HUDEP-2 (cell line): Measurements from ENCODE around the gene TYSND1.
"Not testable (repeated sequence)": the region's sequence is repeated elsewhere in the genome, so short reads cannot be mapped to it uniquely, and the experiment has no call there.

Source experiments
- DNase-seq, 76 experiments: peaks; one replicate each; lab custom pipeline; 2025; ENCODE audit not compliant: unreplicated experiment in 76 of 76; lab: John Stamatoyannopoulos, UW

TYSND1 gene

DNA sequence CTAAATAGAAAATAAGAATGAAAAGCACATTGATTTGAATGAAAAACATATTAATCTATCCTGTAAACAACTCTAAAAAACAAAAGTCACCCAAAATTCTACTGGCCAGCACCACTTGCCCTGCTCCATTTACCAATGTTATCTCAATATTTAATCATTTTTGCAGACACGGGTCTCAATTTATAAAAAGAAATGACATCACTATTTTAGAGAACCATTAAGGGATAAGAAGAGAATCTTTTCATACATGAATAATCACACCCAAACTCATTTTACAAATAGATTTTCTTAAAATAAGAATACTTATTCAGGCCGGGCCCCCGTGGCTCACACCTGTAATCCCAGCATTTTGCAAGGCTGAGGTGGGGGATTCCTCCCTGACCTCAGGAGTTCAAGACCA lies 19.9 kb upstream of the TYSND1 start:
- no peak for DNase-seq

DNA sequence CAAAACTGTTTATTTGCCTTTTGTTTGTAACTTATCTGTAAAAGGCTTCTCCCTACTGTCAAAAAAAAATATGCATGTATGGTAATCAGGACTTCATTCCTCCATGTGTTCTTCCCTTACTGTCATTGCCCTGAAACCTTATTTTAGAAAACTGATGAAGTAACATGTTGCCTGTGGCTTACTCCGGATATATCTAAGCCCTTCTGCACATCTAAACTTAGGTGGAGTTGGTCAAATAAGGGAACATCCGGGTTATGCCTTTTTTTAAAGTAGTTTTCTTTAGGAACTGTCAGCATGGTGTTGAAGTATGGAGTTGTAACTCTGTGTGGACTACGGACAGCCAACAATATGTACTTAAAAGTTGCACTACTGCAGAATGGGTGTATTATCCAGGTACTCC lies 17.7 kb upstream of the TYSND1 start:
- DNase-seq = no peak

DNA sequence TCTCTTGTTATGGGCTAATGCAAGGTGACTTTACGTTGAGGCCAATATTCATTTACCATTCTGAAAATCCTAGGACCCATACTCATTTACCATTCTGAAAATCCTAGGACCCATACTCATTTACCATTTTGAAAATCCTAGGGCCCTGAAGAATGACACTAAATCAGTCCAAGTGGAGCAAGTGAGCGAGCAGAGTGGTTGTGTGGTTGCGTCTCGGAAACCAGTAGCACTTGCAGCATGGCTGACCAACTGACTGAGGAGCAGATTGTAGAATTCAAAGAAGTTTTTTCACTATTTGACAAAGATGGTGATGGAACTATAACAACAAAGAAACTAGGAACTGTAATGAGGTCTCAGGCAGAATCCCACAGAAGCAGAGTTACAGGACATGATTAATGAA lies 16.9 kb upstream of the TYSND1 start:
- no peak for DNase-seq

DNA sequence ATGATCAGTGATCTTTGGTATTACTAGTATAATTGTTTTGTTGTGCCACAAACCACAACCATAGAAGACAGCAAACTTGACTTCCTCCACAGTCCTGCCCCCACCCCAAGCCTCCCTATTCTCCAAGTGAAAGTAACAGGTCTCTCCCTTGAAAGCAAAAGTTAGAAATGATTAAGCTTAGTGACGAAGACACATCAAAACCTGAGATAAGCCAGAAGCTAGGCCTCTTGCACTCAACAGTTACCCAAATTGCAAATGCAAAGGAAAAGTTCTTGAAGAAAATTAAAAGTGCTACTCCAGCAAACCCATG lies 16.3 kb upstream of the TYSND1 start:
- no peak for DNase-seq

DNA sequence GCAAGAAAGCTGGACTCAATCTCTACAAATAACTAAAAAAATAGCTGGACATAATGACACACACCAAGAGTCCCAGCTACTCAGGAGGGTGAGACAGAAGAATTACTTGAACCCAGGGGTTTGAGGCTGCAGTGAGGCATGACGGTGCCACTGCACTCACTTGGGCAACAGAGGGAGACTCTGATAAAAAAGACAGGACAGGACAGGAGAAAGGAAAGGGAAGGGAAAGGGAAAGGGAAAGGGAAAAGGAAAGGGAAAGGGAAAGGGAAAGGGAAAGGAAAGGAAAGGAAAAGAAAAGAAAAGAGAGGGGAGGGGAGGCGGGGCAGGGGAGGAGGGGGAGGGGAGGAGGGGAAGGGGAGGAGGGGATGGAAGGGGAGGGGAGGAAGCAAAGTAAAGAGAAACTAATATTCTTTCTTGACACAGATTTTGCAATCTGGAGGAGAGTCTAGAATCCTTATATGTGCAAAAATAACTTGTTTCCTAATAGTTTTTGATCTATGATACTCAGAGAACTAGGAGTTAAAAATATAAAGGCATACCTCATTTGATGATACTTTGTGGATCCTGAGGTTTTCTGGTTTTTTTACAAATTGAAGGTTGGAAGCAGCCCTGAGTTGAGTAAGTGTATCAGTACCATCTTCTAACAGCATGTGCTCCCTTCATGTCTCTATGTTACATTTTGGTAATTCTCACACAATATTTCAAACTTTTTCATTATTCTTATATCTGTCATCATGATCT lies 15.8 kb upstream of the TYSND1 start:
- DNase-seq = no peak

DNA sequence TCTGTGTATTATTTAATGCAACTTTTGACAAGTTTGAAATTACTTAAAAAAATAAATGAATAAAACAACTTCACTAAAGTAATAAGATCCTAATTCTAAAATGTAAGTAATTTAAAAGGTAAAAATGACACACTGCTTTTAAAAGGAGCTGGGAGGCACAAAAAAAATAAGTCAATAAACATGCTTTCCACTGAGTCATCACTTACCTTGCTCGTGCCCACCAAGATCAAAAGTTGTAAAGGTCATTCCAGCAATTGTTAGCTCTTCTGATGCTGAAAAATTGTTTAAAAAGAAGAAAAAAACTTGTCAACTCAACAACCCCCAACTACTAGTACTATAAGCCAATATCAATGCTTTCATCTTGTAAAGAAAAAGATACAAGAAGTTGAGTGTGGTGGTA lies 14.3 kb upstream of the TYSND1 start:
- DNase-seq = no peak

DNA sequence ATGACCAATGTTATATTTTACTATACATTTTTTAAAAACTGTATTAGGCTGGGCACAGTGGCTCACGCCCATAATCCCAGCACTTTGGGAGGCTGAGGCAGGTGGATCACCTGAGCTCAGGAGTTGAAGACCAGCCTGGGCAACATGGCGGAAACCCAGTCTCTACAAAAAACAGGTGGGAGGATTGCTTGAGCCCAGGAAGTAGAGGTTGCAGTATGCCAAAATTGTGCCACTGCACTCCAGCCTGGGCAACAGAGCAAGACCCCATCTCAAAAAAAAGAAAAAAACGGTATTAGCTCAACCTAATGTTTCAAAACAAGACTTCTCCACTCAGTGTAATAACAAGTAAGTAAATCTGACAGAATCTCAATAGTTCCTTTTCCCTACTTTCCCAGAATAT lies 12.9 kb upstream of the TYSND1 start:
- DNase-seq = not testable (repeated sequence)

DNA sequence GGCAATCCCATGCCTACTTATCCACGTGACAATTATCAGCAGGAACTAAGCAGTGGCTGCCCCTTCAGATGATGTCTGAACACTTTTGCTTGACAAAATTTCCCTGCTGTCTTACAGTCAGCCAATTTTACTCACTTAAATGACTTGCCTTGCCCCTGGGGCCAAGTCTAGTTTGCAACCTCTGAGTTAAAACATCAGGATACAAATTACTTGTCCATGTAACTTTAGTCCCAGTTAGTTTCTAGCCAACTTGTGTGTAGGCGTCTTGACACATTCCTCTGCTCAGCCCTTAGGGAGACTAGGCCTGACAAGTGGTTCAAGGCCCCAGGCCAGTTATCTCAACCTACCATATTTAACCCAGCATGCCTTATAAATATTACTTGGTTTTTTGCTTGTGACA lies 11.6 kb upstream of the TYSND1 start:
- DNase-seq = no peak

DNA sequence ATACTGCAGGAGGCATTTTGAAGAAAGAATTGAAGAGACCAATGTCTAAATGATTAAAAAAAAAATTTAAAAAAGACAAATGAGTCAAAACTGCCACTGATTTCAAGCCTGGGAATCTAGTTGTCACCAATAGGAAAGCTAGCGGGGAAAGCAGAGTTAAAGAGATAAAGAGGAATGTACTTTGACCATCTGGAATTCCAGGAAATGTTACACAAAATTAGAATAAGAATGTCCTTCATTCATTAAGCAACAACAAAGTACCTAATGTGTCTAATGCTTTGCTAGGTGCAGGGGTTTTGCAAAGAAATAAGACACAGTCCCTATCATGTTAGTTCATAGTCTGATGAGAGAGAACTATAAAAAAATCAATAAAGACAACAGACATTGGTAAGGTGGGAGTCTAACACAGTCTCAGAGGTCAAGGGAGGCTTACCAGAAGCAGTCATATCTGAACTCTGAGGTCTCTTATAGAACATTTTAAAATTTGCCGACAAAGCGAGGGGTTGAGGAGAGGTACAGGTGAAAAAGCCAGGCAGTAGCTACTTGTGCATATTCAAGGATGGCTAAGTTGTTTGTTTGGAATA lies 8.8 kb upstream of the TYSND1 start:
- no peak for DNase-seq

DNA sequence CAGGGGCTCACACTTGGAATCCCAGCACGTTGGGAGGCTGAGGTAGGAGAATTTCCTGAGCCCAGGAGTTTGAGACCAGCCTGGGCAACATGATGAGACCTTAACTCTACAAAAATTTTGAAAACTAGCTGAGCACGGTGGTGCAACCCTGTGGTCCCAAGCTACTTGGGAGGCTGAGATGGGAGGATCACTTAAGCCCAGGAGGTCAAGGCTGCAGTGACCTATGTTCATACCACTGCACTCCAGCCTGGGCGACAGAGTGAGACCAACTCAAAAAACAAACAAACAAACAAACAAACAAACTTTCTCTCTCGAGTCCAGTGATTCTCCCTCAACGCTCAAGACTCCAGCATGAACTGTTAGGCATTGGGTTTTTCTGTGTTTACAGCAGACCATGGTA lies 2.0 kb upstream of the TYSND1 start:
- no peak for DNase-seq

DNA sequence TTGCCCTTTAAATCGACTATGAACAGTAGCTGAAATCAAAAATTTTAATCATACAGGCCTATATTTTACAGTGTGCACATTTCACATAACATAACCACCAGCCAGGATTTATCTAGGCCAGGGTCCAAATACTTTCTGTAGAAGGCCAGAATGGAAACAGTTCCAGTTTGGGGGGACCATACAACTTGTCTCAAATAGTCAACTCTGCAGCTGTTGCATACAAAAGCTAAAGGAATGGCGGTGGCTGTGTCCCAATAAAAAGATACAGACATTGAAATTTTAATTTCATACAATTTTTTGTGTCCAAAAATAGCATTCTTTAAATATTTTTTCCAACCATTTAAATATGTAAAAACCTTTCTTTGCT lies 742 bp upstream of the TYSND1 start:
- no peak for DNase-seq

DNA sequence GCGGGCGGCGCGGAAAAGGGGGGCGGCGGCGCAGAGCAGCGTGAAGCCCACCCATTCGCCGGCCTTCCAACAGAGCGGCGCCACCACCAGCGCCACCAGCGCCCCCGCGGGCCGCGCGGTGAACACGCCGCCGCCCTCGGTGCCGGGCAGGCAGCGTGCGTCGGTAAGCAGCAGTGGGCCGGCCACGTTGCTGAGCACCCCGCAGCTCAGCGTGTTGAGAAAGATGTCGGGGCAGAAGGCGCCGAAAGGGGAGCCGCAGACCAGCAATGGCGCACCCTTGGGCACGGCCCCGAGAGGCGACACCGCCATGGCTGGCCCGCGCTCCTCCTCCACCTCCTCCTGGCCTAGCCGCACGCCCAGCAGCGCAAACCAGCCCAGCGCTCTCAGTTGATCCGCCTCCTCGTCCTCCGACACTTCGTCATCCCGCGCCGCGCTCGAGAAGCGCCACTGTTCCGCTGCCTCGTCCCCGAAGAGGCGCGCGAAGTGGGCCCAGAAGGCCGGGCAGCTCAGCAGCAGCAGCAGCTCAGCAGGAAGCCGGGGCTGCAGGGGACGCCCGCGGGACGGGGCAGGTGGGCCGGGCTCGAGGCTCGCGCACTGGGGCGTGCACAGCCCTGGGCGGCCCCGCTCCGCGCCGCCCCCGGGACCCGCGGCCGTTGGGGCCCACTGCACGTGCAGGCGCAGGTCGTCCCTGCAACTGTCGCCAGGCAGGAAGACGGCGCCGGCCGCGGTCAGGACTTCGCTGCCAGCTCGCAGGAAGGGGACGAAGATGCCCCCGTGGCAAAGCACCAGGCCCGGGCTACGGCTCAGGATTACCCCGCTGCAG lies 623 bp downstream of the TYSND1 start:
- peak in 53 of 76 experiments; percentile 18 to 73 (median 54) for DNase-seq

DNA sequence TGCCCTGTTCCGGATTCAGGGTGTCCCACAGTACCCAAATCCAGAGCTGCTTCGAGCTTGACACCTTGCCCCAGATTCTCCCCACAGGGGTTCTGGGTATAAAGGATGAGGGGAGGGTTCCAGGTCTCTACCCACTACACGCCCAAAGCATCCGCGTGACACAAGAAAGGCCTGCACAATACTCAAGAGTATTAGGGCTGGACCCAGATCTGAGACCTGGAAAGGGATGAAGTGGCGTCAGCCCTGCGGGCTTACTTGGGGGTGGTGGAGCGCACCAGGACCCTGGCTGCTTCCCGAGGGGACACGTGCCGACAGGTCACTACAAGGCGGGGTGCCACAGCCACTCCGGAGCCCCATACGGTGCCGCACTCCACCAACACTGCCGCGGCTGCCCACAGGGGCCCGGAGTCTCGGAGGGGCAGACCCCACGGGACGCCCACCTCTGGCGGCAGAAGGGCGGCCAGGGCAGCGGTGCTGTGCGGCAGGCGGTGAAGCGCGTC lies 1.3 kb downstream of the TYSND1 start:
- DNase-seq = peak in 1 of 76 experiments; percentile 36

DNA sequence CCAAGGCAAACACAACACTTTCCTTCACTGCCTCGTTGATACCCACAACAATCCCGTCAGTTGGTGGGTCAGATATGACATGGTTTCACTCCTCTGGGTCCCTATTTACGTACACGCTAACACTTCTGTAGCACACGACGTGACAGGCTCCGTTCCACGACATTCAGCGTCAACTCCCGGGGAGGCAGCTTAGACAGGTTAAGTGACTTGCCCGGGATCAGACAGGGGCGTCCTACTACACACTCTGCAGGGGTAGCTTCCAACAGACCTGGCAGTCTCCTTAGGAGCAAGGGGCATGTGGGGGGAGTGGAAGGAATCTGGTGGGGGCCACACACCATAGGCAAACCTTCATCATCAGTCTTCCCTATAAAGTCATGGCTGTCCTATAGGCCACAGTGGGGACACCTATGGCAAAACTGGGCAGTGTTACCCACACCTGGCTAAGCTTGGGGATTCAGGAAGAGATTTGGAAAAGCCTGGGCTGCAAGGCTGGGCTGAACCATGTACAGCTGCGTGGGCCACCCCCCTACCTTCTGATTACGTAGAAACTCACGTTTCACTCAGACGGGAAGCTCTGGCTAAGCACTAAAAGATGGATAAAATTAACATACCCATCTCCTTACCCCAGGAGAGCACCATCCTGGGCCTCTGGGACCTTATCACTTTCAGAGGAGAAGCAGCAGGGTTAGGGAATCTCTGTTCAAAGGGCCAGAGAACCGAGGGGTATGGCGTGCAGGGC lies 2.0 kb downstream of the TYSND1 start:
- DNase-seq = no peak

DNA sequence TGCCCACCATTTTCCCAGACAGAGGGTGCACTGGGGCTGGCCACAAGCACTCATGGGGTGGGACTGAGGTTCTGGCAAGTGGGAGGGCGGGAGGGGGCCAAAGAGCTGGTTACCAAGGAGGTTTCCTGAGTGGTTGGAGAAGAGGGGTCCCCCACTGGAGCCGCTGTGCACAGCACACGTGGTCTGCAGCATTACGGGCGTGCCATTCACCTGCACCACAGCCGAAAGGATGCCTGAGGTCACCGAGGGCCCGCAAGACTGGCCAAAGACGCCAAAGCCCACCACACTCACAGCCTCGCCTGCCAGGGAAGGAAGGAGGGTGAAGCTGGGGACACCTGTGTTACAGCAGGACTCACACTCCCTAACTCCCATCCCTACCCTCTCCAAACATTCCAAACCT lies 3.9 kb downstream of the TYSND1 start:
- DNase-seq = no peak

DNA sequence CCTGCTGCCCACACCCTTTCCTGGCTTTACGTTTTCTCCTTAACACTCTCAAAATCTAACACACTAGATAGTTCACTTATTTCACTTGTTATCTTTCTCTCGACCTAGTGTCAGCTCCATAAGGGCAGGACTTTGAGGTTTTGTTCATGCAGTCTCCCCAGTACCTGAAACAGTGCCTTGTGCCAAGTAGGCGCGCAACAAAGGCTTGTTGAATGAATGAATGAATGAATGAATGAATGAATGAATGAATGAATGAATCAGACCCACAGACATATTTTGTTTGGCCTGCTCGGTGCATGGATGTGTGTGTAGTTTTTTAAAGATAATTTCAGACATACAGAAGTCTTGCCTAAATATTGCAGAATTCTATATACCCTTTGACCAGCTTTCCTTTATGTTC lies 6.2 kb downstream of the TYSND1 start:
- DNase-seq = no peak

DNA sequence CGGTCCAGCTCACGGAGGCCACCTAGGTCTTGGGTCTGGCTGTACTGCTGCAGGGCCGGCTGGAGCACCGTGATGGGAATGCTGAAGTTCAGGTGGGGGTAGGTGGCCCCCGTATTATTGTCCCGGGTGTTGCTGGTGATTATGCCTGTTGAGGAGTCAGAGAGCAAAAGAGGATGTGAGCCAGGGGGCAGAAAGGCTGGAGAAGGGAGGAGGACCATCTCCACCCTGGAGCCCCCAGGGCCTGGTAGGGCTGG lies 6.6 kb downstream of the TYSND1 start:
- DNase-seq = no peak

DNA sequence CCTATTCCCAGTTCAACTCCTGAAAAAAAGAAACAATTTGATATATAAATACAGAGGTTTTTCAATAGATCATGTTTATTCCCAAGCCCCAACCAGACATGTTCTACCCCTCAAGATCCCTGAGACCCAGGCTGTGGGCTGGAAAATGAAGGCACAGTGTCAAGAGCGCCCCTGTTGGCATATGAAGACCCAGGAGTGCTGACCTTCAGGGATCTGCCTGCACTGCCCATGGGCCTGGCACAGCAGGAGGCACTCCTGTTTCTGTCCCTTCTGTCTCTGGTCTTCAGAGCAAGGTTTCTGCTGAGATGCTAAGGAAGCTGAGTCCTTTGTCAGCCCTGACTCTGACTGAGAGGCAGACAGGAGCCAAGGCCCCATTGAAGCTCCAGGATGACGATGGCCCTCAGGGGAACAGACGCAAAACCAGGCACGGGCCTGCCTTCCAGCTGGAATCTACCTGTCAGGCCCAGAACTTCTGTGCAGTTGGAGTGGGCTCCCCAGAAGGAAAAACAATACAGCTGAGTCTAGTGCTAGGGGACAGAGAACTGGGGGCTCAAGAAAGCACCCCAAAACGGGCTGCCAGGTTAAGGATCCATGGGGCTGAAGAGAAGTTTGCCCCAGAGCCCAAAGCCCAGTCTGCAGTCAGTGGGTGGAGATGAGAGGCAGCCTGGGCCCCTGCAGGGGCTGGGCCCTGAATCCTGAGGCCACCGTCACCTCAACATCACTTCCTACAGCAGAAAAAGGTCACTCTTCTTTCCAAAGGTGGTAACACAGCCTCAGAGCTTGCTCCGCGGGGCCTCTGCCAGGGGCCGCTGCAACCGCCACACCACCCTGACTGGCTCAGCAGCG lies 7.1 kb downstream of the TYSND1 start:
- DNase-seq = no peak

DNA sequence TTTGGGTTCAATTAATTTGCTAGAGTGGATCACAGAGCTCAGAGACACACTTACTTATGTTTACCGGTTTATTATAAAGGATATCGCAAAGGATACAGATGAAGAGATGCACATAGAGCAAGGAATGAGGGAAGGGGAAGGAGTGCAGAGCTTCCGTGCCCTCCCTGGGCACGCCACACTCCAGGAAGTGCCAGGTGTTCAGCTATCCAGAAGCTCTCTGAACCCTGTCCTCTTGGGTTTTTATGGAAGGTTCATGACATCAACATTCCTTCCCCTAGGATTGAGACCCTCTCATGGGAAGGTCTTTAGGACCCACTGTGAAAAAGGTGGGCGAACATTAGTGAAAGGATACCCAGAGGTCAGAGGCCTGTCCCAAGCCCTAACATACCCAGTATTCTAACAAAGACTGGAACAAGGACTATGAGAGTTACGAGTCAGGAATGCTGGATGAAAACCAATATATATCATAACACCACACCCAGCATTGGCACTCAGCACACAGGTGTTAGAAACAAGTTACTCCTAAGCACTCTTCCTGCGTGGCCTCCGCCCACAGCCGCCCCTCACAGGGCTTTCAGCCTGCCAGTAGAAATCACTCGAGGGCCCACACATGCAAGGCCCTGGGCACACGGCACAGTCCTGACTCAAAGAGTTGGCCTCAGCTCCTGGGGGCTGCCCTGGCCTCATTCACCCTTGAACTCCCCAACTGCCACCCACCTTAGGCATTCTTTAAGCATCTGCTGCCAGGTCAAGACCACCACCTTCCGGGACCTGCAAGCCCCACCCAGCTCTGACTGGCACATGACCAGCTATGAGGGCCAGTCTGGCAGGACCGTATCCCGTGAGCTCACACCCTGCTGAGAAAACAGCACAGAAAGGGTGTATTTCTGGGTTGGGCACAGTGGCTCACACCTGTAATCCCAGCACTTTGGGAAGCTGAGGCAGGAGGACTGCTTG lies 8.3 kb downstream of the TYSND1 start:
- DNase-seq = peak in 1 of 76 experiments; percentile 6
